Astrocyte (in vitro differentiated cells and primary cell): ENCODE results near the gene CAT.

Experiments used
- CTCF ChIP-seq: IDR thresholded peaks from 2 replicates; pipeline ENCODE4 v1.5.1; 2011; ENCODE audit warnings: low read depth, mild to moderate bottlenecking, inconsistent platforms, low read length, moderate library complexity; ENCODE audit not compliant: insufficient read depth
- EZH2 ChIP-seq: IDR thresholded peaks from 2 replicates; pipeline ENCODE4 v1.6.1; 2012; ENCODE audit warnings: mild to moderate bottlenecking, low read length, inconsistent platforms; ENCODE audit not compliant: insufficient read depth

GRCh38 chr11:34445956-34446355 is 7.2 kb downstream of the CAT start:
- TF ChIP-seq CTCF (no peak), EZH2 (no peak)
